ENCODE results near the gene BICC1.

The BICC1 gene

DNA sequence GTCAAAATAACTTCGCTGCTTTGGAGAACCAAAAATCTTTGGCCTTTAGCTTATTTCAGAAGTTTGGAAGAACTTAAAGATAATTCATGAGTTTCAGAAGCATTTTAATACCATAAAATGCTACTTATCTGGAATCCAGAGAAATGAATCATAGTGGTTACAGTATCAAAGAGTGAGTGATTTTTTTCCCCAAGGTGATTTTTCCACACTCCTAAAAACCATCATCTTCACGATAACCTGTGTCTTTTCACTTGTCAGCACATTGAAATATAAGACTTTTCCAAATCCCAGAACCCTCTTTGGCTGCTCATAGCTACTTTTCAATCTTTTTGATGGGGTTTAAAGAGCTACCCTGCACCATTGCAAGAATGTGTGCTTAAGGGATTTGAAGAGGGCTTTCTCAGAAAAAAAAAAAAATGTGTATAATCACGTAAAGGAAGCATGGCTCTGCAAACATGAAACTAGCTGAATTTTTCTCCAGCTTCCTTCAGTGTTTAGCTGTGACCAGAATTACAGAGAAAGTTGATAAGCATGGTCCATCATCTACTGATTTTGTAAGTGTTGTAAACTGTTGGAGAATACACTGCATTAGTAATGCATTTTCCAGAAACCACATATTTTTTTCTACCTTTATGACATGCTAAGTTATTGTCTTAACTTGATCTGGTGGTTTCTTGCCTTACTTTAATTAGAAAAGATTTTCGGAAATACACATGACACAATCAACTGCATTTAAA, 134.9 kb downstream of the BICC1 start:
- TF ChIP-seq GATA2 (IDR thresholded peaks at IDR 0.05; ENCODE audit: low read depth, low read length) (no peak), GATA3 (IDR thresholded peaks at IDR 0.05; ENCODE audit: low read depth, low read length) (no peak)

DNA sequence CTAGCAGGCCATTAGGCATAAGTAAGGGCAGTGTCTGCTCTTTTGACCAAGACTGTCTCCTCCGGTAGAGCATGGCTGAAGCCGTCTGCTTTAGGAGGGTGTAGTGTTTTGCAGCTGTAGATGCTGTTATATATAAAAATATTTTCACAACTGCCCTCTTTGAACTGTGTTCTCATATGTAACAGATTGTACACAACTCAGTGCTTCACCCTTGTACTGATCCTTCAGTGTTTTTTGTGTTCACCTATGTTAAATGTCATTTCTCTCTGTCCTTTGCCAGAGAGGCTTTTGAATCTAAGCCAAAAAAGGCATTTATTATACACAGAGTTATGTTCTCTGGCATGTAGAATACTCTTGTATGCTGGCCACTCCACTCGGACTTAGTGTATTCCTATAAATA, 135.5 kb downstream of the BICC1 start:
- TF ChIP-seq GATA3 (IDR thresholded peaks at IDR 0.05; ENCODE audit: low read depth, low read length), result no peak
- no peak for TF ChIP-seq GATA2 (IDR thresholded peaks at IDR 0.05; ENCODE audit: low read depth, low read length)

DNA sequence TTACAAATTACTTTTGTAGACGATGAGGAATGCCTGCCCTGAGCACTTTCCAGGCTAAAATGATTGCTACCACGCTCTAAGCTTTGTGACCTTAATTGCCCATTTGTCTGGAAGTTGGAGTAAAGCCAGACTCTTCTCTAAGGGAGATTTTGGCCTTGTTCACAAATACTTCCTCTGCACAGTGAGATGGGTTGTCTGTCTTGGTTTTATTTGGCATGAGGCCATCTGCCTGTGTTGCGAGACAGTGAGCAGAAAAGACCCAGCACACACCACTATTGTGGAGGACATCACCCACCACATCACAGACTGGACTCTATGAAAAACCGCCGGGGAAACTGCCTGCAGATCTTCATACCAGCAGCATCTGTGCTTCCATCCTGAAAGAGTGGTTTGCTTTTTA, 138.4 kb downstream of the BICC1 start:
- no peak for TF ChIP-seq GATA3 (IDR thresholded peaks at IDR 0.05; ENCODE audit: low read depth, low read length)
- 0 out of 2 replicates have a peak, but pooled peaks have one; percentile 31 for TF ChIP-seq GATA2 (IDR thresholded peaks at IDR 0.05; ENCODE audit: low read depth, low read length)

GRCh38 chr10:58651742-58652141, 139.1 kb downstream of the BICC1 start:
- no peak for TF ChIP-seq GATA3 (IDR thresholded peaks at IDR 0.05; ENCODE audit: low read depth, low read length)
- no peak for TF ChIP-seq GATA2 (IDR thresholded peaks at IDR 0.05; ENCODE audit: low read depth, low read length)

- TF ChIP-seq GATA2 (IDR thresholded peaks at IDR 0.05; ENCODE audit: low read depth, low read length), result no peak
- TF ChIP-seq GATA3 (IDR thresholded peaks at IDR 0.05; ENCODE audit: low read depth, low read length), result no peak
Observed at GRCh38 chr10:58653139-58653538, 140.5 kb downstream of the BICC1 start.

- no peak for TF ChIP-seq GATA3 (IDR thresholded peaks at IDR 0.05; ENCODE audit: low read depth, low read length)
- no peak for TF ChIP-seq GATA2 (IDR thresholded peaks at IDR 0.05; ENCODE audit: low read depth, low read length)
Observed at GRCh38 chr10:58660575-58661255, 148.0 kb downstream of the BICC1 start.

DNA sequence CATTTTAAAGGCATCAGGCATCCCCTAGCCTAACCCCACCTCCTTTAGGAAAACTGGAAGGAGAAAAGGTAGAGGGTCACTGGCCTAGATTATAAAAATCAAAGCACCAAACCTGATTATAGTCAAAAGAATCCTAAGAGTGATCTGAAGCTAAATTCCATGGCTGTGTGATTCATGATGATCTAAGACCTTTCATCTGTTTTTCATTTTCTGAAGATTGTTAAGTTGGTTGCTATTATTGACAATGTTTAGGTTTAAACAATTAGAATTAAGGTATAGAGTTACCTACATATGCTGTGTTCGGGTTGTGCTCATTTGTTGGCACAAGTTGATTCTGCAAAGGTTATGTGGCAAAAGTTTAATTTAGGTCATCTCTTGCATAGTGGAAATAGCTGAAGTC, 148.7 kb downstream of the BICC1 start:
- TF ChIP-seq GATA3 (IDR thresholded peaks at IDR 0.05; ENCODE audit: low read depth, low read length) (no peak), GATA2 (IDR thresholded peaks at IDR 0.05; ENCODE audit: low read depth, low read length) (no peak)

GRCh38 chr10:58661902-58662301, 149.2 kb downstream of the BICC1 start:
- no peak for TF ChIP-seq GATA3 (IDR thresholded peaks at IDR 0.05; ENCODE audit: low read depth, low read length)
- no peak for TF ChIP-seq GATA2 (IDR thresholded peaks at IDR 0.05; ENCODE audit: low read depth, low read length)

DNA sequence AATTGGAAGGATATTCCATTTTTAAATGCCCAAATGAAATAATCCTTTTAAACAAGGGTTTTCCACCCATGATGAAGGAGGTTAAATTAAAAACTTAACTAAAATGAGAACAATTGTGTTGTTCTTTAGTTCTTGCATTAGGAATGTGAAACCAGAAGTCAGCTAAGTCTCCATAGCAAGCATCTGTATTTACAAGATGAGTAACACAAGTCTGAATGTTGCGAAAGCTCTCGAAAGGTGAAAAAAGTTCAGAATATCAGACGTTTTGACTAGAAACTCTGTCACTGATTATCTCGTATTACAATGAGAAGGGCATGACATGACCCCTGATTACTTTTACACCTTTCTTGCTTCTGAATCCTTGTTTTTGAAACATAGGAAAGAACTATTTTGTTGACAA, 149.6 kb downstream of the BICC1 start:
- TF ChIP-seq GATA2 (IDR thresholded peaks at IDR 0.05; ENCODE audit: low read depth, low read length), result no peak
- TF ChIP-seq GATA3 (IDR thresholded peaks at IDR 0.05; ENCODE audit: low read depth, low read length), result no peak

- TF ChIP-seq GATA3 (IDR thresholded peaks at IDR 0.05; ENCODE audit: low read depth, low read length) (no peak), GATA2 (IDR thresholded peaks at IDR 0.05; ENCODE audit: low read depth, low read length) (no peak)
Observed at GRCh38 chr10:58665361-58665760, 152.7 kb downstream of the BICC1 start.

DNA sequence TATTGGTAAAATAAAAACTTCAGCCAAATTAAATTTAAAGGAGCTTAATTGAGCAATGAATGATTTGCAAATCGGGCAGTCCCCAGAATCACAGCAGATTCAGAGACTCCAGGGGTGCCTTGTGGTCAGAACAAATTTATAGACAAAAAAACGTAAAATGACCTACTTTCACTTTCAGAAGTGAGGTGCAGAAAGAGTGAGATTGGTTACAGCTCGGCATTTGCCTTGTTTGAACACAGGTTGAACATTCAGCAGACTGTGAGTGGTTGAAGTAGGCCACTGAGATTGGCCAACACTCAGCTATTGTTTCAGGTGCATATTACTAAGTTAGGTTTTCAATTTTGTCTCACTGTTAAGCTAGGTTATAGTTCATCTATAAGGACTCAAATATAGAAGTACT, 153.4 kb downstream of the BICC1 start:
- TF ChIP-seq GATA3 (IDR thresholded peaks at IDR 0.05; ENCODE audit: low read depth, low read length) (no peak), GATA2 (IDR thresholded peaks at IDR 0.05; ENCODE audit: low read depth, low read length) (no peak)

- TF ChIP-seq GATA3 (IDR thresholded peaks at IDR 0.05; ENCODE audit: low read depth, low read length) (no peak), GATA2 (IDR thresholded peaks at IDR 0.05; ENCODE audit: low read depth, low read length) (no peak)
Observed at GRCh38 chr10:58667658-58668310, 155.1 kb downstream of the BICC1 start.

GRCh38 chr10:58672845-58673244, 160.2 kb downstream of the BICC1 start:
- TF ChIP-seq GATA2 (IDR thresholded peaks at IDR 0.05; ENCODE audit: low read depth, low read length) (no peak), GATA3 (IDR thresholded peaks at IDR 0.05; ENCODE audit: low read depth, low read length) (no peak)

DNA sequence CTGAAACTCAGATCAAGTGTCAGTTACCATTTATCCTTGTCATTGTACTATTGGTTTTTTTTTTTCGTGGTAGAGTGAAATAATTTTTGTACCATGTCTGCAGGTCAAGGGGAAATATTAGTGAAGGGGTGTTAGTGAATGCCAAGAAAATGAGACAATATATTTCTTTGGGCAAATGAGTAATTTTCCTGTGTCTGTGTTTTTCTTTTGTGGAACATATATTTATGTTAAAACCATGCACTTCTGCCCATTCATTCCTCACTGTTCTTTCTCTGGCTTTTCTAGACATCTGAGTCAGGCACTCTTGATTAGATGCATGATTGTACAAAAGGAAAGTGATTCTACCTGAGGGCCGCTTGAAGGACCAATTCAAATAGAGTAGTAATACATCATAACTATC, 161.6 kb downstream of the BICC1 start:
- TF ChIP-seq GATA2 (IDR thresholded peaks at IDR 0.05; ENCODE audit: low read depth, low read length) (no peak), GATA3 (IDR thresholded peaks at IDR 0.05; ENCODE audit: low read depth, low read length) (no peak)

GRCh38 chr10:58675321-58675720, 162.6 kb downstream of the BICC1 start:
- TF ChIP-seq GATA2 (IDR thresholded peaks at IDR 0.05; ENCODE audit: low read depth, low read length), result no peak
- peak; percentile 38; the same call in 1 of the 2 replicates for TF ChIP-seq GATA3 (IDR thresholded peaks at IDR 0.05; ENCODE audit: low read depth, low read length)
